Endothelial cell of umbilical vein (primary cell): ENCODE data around the gene MED12L.

ENCODE experiments used
- CTCF ChIP-seq, 2 donors: IDR thresholded peaks; 1 replicate in 1 of 2; 2 replicates in 1 of 2; pipeline ENCODE4 v1.5.1; 2011; ENCODE audit warnings: low read length in 2 of 2, mild to moderate bottlenecking in 2 of 2, moderate library complexity in 2 of 2, control low read depth in 1 of 2, inconsistent platforms in 1 of 2, low read depth in 1 of 2; ENCODE audit not compliant: insufficient read depth in 1 of 2; ENCODE audit errors: extremely low read depth in 1 of 2
- EZH2 ChIP-seq: IDR thresholded peaks from 2 replicates; pipeline ENCODE4 v1.6.1; 2012; ENCODE audit warnings: borderline replicate concordance, low read depth, mild to moderate bottlenecking, moderate library complexity, low read length, inconsistent platforms; ENCODE audit not compliant: severe bottlenecking
- FOS ChIP-seq: IDR thresholded peaks from 2 replicates; pipeline ENCODE4 v1.6.1; 2011; ENCODE audit warnings: mild to moderate bottlenecking, low read length, moderate library complexity, borderline replicate concordance; ENCODE audit not compliant: insufficient read depth
- MAX ChIP-seq: IDR thresholded peaks from 2 replicates; pipeline ENCODE4 v1.6.1; 2011; ENCODE audit not compliant: insufficient read depth, insufficient read length
- MYC ChIP-seq: IDR thresholded peaks from one replicate; pipeline ENCODE4 v1.6.1; 2011; ENCODE audit warnings: mild to moderate bottlenecking, low read depth, low read length
- POLR2A ChIP-seq: IDR thresholded peaks from 2 replicates; pipeline ENCODE4 v1.6.1; 2012; ENCODE audit warnings: low read depth, mild to moderate bottlenecking, control low read depth, low read length
- POLR2AphosphoS5 ChIP-seq: IDR thresholded peaks from 2 replicates; pipeline ENCODE4 v1.6.1; 2012; ENCODE audit warnings: low read depth, mild to moderate bottlenecking, control low read depth, low read length, moderate library complexity; ENCODE audit not compliant: insufficient read depth

- TF ChIP-seq MYC (no peak), CTCF (IDR thresholded peaks at IDR 0.05; ENCODE audit: extremely low read depth in 1 of 2, insufficient read depth in 1 of 2, low read depth in 1 of 2, low read length in 2 of 2) (no peak), EZH2 (no peak), MAX (no peak), POLR2A (no peak), POLR2AphosphoS5 (no peak), FOS (no peak)
Observed at GRCh38 chr3:151210676-151211381, 125.4 kb downstream of the MED12L start.
